Liver (tissue), 9 donors: ENCODE results near the gene MUC21. TPM values are rescaled to one million over a fixed set of nuclear protein-coding genes. Genes with fewer than 3 reads are reported as not detected.

Source experiments
- DNase-seq: peaks from one replicate; pipeline ENCODE4 v3.0.0-alpha.2; 2017; ENCODE audit warnings: low spot score
- H3K27ac ChIP-seq, 2 donors: one replicate each; pipeline ENCODE4 v1.7.0; 2013; ENCODE audit warnings: inconsistent platforms in 2 of 2, low read length in 2 of 2, control low read depth in 1 of 2, low read depth in 1 of 2, mild to moderate bottlenecking in 1 of 2
- H3K27me3 ChIP-seq, 4 donors: one replicate each; pipeline versions ENCODE4 v1.6.1 to v1.7.0; 2013; ENCODE audit warnings: low read length in 3 of 4, inconsistent platforms in 1 of 4, mild to moderate bottlenecking in 1 of 4, moderate library complexity in 1 of 4; ENCODE audit not compliant: control insufficient read depth in 4 of 4, insufficient read depth in 4 of 4
- H3K36me3 ChIP-seq, 4 donors: one replicate each; pipeline versions ENCODE4 v1.6.1 to v1.7.0; 2013; ENCODE audit warnings: low read length in 3 of 4, mild to moderate bottlenecking in 3 of 4, low read depth in 1 of 4, moderate library complexity in 1 of 4; ENCODE audit not compliant: control insufficient read depth in 4 of 4, insufficient read depth in 3 of 4
- H3K4me1 ChIP-seq, 4 donors: one replicate each; pipeline versions ENCODE4 v1.6.1 to v1.7.0; 2013; ENCODE audit warnings: low read length in 3 of 4, mild to moderate bottlenecking in 3 of 4, moderate library complexity in 1 of 4; ENCODE audit not compliant: control insufficient read depth in 4 of 4, insufficient read depth in 4 of 4
- H3K4me3 ChIP-seq, 3 donors: one replicate each; pipeline versions ENCODE4 v1.6.1 to v1.7.0; 2013; ENCODE audit warnings: low read length in 3 of 3, control low read depth in 1 of 3, low read depth in 1 of 3, mild to moderate bottlenecking in 1 of 3
- H3K9ac ChIP-seq, 2 donors: one replicate each; pipeline ENCODE4 v1.7.0; 2013; ENCODE audit warnings: low read length in 2 of 2, mild to moderate bottlenecking in 2 of 2, moderate library complexity in 2 of 2, control low read depth in 1 of 2, low read depth in 1 of 2
- H3K9me3 ChIP-seq, 4 donors: one replicate each; pipeline versions ENCODE4 v1.6.1 to v1.7.0; 2013; ENCODE audit warnings: low read length in 3 of 4; ENCODE audit not compliant: control insufficient read depth in 4 of 4
- EGR1 ChIP-seq, 2 donors: IDR thresholded peaks; 2 replicates each; pipeline ENCODE4 v1.6.1; 2016 to 2018; ENCODE audit warnings: antibody characterized with exemption in 2 of 2, low read depth in 2 of 2
- FOXA1 ChIP-seq: IDR thresholded peaks from 2 replicates; pipeline ENCODE4 v1.6.1; 2016; ENCODE audit warnings: antibody characterized with exemption
- FOXA2 ChIP-seq: IDR thresholded peaks from 2 replicates; pipeline ENCODE4 v1.6.1; 2016; ENCODE audit warnings: antibody characterized with exemption
- GABPA ChIP-seq, 2 donors: IDR thresholded peaks in 1 of 2; conservative IDR thresholded peaks in 1 of 2; 2 replicates each; pipeline ENCODE4 v1.6.1; 2016; ENCODE audit warnings: antibody characterized with exemption in 2 of 2, mild to moderate bottlenecking in 1 of 2, moderate library complexity in 1 of 2
- HNF4A ChIP-seq, 2 donors: conservative IDR thresholded peaks; 2 replicates each; pipeline ENCODE4 v1.6.1; 2016; ENCODE audit warnings: antibody characterized with exemption in 2 of 2, mild to moderate bottlenecking in 2 of 2
- HNF4G ChIP-seq: IDR thresholded peaks from 2 replicates; pipeline ENCODE4 v1.6.1; 2016; ENCODE audit warnings: antibody characterized with exemption
- JUND ChIP-seq, 2 donors: IDR thresholded peaks; 2 replicates each; pipeline ENCODE4 v1.6.1; 2016; ENCODE audit warnings: antibody characterized with exemption in 2 of 2
- NR2F2 ChIP-seq: IDR thresholded peaks from 2 replicates; pipeline ENCODE4 v1.6.1; 2016; ENCODE audit warnings: antibody characterized with exemption
- RAD21 ChIP-seq, 2 donors: IDR thresholded peaks; 2 replicates each; pipeline ENCODE4 v1.6.1; 2016; ENCODE audit warnings: antibody characterized with exemption in 2 of 2, mild to moderate bottlenecking in 2 of 2
- RXRA ChIP-seq, 2 donors: IDR thresholded peaks; 2 replicates each; pipeline ENCODE4 v1.6.1; 2017 to 2018; ENCODE audit warnings: antibody characterized with exemption in 2 of 2, mild to moderate bottlenecking in 1 of 2
- TAF1 ChIP-seq: conservative IDR thresholded peaks from 2 replicates; pipeline ENCODE4 v1.6.1; 2016; ENCODE audit warnings: antibody characterized with exemption, mild to moderate bottlenecking
- YY1 ChIP-seq: IDR thresholded peaks from 2 replicates; pipeline ENCODE4 v1.6.1; 2016; ENCODE audit warnings: antibody characterized with exemption, mild to moderate bottlenecking
- WGBS: extraction: QIAGEN DNeasy Blood & Tissue Kit; methylation state at CpG from one replicate; pipeline ENCODE4 v1.1.7; 2013; 5-methylcytosine and 5-hydroxymethylcytosine counted together
- polyA plus RNA-seq, 2 donors: library from polyadenylated mRNA; stranded (reverse) in 1 of 2; unstranded in 1 of 2; fragments of 200-250 nt in 1 of 2; fragments of >200 nt in 1 of 2; fragmentation: Nextera tagmentation in 1 of 2; extraction: Ambion mirVana in 1 of 2; gene quantifications; one replicate each; pipeline versions ENCODE4 v1.2.1 to v1.2.3, GENCODE V29; 2013 to 2015
- total RNA-seq, 2 donors: library from RNA; depleted of rRNA; stranded (reverse); fragments of >200 nt; gene quantifications; one replicate each; pipeline ENCODE4 v1.2.3, GENCODE V29; 2014
- TF ChIP-seq, protein P1 (sequence below): IDR thresholded peaks from 2 replicates; pipeline ENCODE4 v1.6.1; 2016; ENCODE audit warnings: antibody characterized with exemption, mild to moderate bottlenecking
- TF ChIP-seq, protein P2 (sequence below): IDR thresholded peaks from 2 replicates; pipeline ENCODE4 v1.6.1; 2016; ENCODE audit warnings: antibody characterized with exemption
- TF ChIP-seq, protein P3 (sequence below): fragments of 150-350 bp; IDR thresholded peaks from 2 replicates; pipeline ENCODE4 v1.5.1; 2017; ENCODE audit warnings: improper control_type of control experiment, low read depth, low read length; ENCODE audit not compliant: missing input control
- TF ChIP-seq, protein P4 (sequence below): IDR thresholded peaks from 2 replicates; pipeline ENCODE4 v1.6.1; 2016; ENCODE audit warnings: antibody characterized with exemption
- TF ChIP-seq, protein P5 (sequence below): IDR thresholded peaks from 2 replicates; pipeline ENCODE4 v1.6.1; 2016; ENCODE audit warnings: antibody characterized with exemption
- donor health status: healthy.
- donor health status: healthy.
- donor health status: healthy.
- donor health status: healthy.
- donor health status: healthy.

The MUC21 gene
- total and polyA plus RNA-seq, 4 donors, result 0.02 TPM; not detected in 3

DNA sequence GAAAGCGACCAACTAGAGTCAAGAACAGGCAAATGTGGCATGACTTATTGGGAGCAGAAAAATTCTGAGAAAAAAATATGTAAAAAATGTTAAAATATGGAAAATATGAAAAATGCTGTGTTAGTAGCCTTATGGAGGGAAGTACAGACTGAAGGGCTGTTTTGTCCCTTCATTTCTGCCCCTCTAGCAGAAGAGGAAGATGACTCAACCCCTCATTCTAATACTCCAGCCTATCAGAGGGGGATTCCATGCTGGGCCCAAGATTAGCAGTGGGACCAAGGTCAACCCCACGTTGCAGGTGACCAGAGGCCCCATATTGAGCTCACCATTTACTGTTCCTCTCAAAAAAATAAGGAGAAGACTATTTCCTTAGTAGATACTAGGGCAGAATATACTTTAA is 8.4 kb downstream of the MUC21 start:
- 66% methylated on average over 2 of the region's 2 CpGs for WGBS
- no peaks in the 10 kb centered on the region for H3K27me3 ChIP-seq
- no peak overlapping the region for H3K4me3 ChIP-seq
- no peaks in the 10 kb centered on the region for H3K36me3 ChIP-seq
- DNase-seq, result no peak
- no peak overlapping the region for H3K9ac ChIP-seq
- H3K4me1 ChIP-seq, result no peaks in the 10 kb centered on the region
- H3K9me3 ChIP-seq, result no peaks in the 10 kb centered on the region
- H3K27ac ChIP-seq, result no peak overlapping the region
- TF ChIP-seq, protein P1, sequence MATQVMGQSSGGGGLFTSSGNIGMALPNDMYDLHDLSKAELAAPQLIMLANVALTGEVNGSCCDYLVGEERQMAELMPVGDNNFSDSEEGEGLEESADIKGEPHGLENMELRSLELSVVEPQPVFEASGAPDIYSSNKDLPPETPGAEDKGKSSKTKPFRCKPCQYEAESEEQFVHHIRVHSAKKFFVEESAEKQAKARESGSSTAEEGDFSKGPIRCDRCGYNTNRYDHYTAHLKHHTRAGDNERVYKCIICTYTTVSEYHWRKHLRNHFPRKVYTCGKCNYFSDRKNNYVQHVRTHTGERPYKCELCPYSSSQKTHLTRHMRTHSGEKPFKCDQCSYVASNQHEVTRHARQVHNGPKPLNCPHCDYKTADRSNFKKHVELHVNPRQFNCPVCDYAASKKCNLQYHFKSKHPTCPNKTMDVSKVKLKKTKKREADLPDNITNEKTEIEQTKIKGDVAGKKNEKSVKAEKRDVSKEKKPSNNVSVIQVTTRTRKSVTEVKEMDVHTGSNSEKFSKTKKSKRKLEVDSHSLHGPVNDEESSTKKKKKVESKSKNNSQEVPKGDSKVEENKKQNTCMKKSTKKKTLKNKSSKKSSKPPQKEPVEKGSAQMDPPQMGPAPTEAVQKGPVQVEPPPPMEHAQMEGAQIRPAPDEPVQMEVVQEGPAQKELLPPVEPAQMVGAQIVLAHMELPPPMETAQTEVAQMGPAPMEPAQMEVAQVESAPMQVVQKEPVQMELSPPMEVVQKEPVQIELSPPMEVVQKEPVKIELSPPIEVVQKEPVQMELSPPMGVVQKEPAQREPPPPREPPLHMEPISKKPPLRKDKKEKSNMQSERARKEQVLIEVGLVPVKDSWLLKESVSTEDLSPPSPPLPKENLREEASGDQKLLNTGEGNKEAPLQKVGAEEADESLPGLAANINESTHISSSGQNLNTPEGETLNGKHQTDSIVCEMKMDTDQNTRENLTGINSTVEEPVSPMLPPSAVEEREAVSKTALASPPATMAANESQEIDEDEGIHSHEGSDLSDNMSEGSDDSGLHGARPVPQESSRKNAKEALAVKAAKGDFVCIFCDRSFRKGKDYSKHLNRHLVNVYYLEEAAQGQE, result no peak
- TF ChIP-seq EGR1 (IDR thresholded peaks at IDR 0.05; ENCODE audit: low read depth in 2 of 2), result no peak
- TF ChIP-seq, protein P2, sequence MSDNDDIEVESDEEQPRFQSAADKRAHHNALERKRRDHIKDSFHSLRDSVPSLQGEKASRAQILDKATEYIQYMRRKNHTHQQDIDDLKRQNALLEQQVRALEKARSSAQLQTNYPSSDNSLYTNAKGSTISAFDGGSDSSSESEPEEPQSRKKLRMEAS, result no peak
- no peak for TF ChIP-seq FOXA1
- TF ChIP-seq, protein P3, sequence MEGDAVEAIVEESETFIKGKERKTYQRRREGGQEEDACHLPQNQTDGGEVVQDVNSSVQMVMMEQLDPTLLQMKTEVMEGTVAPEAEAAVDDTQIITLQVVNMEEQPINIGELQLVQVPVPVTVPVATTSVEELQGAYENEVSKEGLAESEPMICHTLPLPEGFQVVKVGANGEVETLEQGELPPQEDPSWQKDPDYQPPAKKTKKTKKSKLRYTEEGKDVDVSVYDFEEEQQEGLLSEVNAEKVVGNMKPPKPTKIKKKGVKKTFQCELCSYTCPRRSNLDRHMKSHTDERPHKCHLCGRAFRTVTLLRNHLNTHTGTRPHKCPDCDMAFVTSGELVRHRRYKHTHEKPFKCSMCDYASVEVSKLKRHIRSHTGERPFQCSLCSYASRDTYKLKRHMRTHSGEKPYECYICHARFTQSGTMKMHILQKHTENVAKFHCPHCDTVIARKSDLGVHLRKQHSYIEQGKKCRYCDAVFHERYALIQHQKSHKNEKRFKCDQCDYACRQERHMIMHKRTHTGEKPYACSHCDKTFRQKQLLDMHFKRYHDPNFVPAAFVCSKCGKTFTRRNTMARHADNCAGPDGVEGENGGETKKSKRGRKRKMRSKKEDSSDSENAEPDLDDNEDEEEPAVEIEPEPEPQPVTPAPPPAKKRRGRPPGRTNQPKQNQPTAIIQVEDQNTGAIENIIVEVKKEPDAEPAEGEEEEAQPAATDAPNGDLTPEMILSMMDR, result no peak
- no peak for TF ChIP-seq HNF4G
- no peak for TF ChIP-seq YY1

DNA sequence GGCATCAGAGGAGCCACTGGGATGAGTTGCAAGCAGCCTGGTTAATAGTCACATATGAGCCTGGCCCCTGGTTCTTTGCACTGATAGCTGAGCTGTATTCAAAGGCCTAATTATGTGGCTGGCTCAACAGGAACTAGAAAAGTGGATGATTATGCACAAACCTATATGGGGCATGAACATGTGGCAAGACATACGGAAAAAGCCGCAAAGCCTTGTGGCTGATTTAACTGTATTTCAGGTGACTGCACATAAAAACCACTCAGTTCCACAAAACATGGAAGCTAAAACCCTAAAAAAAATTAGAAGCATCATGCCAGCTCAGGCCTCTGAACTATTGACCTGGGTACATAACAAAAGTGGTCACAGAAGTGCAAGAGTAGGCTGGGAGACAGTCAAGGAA is 13.8 kb downstream of the MUC21 start:
- no peak overlapping the region for H3K4me3 ChIP-seq
- TF ChIP-seq FOXA1 (no peak), HNF4G (no peak), NR2F2 (no peak), FOXA2 (no peak), JUND (IDR thresholded peaks at IDR 0.05) (no peak), RAD21 (IDR thresholded peaks at IDR 0.05) (no peak), TAF1 (no peak), RXRA (IDR thresholded peaks at IDR 0.05) (no peak), HNF4A (conservative IDR thresholded peaks at IDR 0.05) (no peak), EGR1 (IDR thresholded peaks at IDR 0.05; ENCODE audit: low read depth in 2 of 2) (no peak), GABPA (IDR thresholded peaks at IDR 0.05 in 1 of 2, conservative IDR thresholded peaks at IDR 0.05 in 1 of 2) (no peak)
- TF ChIP-seq, protein P4, sequence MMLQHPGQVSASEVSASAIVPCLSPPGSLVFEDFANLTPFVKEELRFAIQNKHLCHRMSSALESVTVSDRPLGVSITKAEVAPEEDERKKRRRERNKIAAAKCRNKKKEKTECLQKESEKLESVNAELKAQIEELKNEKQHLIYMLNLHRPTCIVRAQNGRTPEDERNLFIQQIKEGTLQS, result no peak
- TF ChIP-seq, protein P5, sequence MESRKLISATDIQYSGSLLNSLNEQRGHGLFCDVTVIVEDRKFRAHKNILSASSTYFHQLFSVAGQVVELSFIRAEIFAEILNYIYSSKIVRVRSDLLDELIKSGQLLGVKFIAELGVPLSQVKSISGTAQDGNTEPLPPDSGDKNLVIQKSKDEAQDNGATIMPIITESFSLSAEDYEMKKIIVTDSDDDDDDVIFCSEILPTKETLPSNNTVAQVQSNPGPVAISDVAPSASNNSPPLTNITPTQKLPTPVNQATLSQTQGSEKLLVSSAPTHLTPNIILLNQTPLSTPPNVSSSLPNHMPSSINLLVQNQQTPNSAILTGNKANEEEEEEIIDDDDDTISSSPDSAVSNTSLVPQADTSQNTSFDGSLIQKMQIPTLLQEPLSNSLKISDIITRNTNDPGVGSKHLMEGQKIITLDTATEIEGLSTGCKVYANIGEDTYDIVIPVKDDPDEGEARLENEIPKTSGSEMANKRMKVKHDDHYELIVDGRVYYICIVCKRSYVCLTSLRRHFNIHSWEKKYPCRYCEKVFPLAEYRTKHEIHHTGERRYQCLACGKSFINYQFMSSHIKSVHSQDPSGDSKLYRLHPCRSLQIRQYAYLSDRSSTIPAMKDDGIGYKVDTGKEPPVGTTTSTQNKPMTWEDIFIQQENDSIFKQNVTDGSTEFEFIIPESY, result no peak
- TF ChIP-seq, protein P3, result no peak
- WGBS, result 93% methylated on average over 2 of the region's 2 CpGs
- no peak overlapping the region for H3K9ac ChIP-seq
- no peaks in the 10 kb centered on the region for H3K27me3 ChIP-seq
- DNase-seq, result no peak
- no peaks in the 10 kb centered on the region for H3K36me3 ChIP-seq
- H3K27ac ChIP-seq, result no peak overlapping the region
- H3K4me1 ChIP-seq, result no peaks in the 10 kb centered on the region
- no peaks in the 10 kb centered on the region for H3K9me3 ChIP-seq
